ENCODE results near the gene MPPED2.

MPPED2 gene

GRCh38 chr11:30586251-30587144, at the start of gene MPPED2:
MPPED2 (minus strand) TSS chr11:30586353; CDS start chr11:30580373, 5,980 bp downstream.
- no peak for DNase-seq (ENCODE audit: low read depth, low spot score)

- DNase-seq (ENCODE audit: low read depth, low spot score) = peak; percentile 57
Observed at GRCh38 chr11:30635401-30635989, 49.3 kb upstream of the MPPED2 start.

GRCh38 chr11:30631148-30631547, 45.0 kb upstream of the MPPED2 start:
- DNase-seq (ENCODE audit: low read depth, low spot score) = no peak

GRCh38 chr11:30619767-30620166, 33.6 kb upstream of the MPPED2 start:
- DNase-seq (ENCODE audit: low read depth, low spot score) = no peak

- DNase-seq (ENCODE audit: low read depth, low spot score) = no peak
Observed at GRCh38 chr11:30617762-30618161, 31.6 kb upstream of the MPPED2 start.

- no peak for DNase-seq (ENCODE audit: low read depth, low spot score)
Observed at GRCh38 chr11:30610628-30611027, 24.5 kb upstream of the MPPED2 start.

GRCh38 chr11:30608534-30608933, 22.4 kb upstream of the MPPED2 start:
- DNase-seq (ENCODE audit: low read depth, low spot score) = no peak

- no peak for DNase-seq (ENCODE audit: low read depth, low spot score)
Observed at GRCh38 chr11:30605036-30605605, 19.0 kb upstream of the MPPED2 start.

- DNase-seq (ENCODE audit: low read depth, low spot score) = no peak
Observed at GRCh38 chr11:30603357-30603756, 17.2 kb upstream of the MPPED2 start.

- DNase-seq (ENCODE audit: low read depth, low spot score) = no peak
Observed at GRCh38 chr11:30596832-30597231, 10.7 kb upstream of the MPPED2 start.

GRCh38 chr11:30595934-30596333, 9.8 kb upstream of the MPPED2 start:
- DNase-seq (ENCODE audit: low read depth, low spot score) = no peak

- DNase-seq (ENCODE audit: low read depth, low spot score) = no peak
Observed at GRCh38 chr11:30594646-30595411, 8.7 kb upstream of the MPPED2 start.

GRCh38 chr11:30587269-30587812, 1.2 kb upstream of the MPPED2 start:
- DNase-seq (ENCODE audit: low read depth, low spot score) = no peak

- no peak for DNase-seq (ENCODE audit: low read depth, low spot score)
Observed at GRCh38 chr11:30585892-30586250, 282 bp downstream of the MPPED2 start.

GRCh38 chr11:30585125-30585891, 845 bp downstream of the MPPED2 start:
- DNase-seq (ENCODE audit: low read depth, low spot score) = no peak

- DNase-seq (ENCODE audit: low read depth, low spot score) = no peak
Observed at GRCh38 chr11:30583476-30584280, 2.5 kb downstream of the MPPED2 start.

- DNase-seq (ENCODE audit: low read depth, low spot score) = no peak
Observed at GRCh38 chr11:30582726-30583125, 3.4 kb downstream of the MPPED2 start.

GRCh38 chr11:30581675-30582074, 4.5 kb downstream of the MPPED2 start:
- DNase-seq (ENCODE audit: low read depth, low spot score) = no peak

- DNase-seq (ENCODE audit: low read depth, low spot score) = no peak
Observed at GRCh38 chr11:30580573-30580972, 5.6 kb downstream of the MPPED2 start.
